Activated CD4-positive, CD25-positive, alpha-beta regulatory T cell treated with anti-CD3 and anti-CD28 coated beads, Interleukin-2, amount 50 U/mL, for 16 hours (primary cell): Measurements from ENCODE around the gene ENTR1.

Experiments
- DNase-seq: peaks from one replicate; pipeline ENCODE4 v3.0.0-alpha.2; 2020; ENCODE audit warnings: low read depth, low spot score

Gene ENTR1

GRCh38 chr9:136377341-136378169 lies 32.9 kb downstream of the ENTR1 start:
- DNase-seq = no peak

- no peak for DNase-seq
These were observed 34.0 kb downstream of the ENTR1 start for GRCh38 chr9:136376457-136376856.

GRCh38 chr9:136375096-136375495 lies 35.3 kb downstream of the ENTR1 start:
- no peak for DNase-seq

- no peak for DNase-seq
These were observed 36.2 kb downstream of the ENTR1 start for GRCh38 chr9:136374183-136374575.

GRCh38 chr9:136373300-136374182 lies 36.9 kb downstream of the ENTR1 start, which contains the start of gene CARD9:
CARD9 (minus strand) TSS chr9:136373669; CDS start chr9:136372078, 1,591 bp downstream.
- no peak for DNase-seq

GRCh38 chr9:136372561-136373299 lies 37.7 kb downstream of the ENTR1 start:
- DNase-seq = no peak

- no peak for DNase-seq
These were observed 38.4 kb downstream of the ENTR1 start for GRCh38 chr9:136372006-136372405.

- no peak for DNase-seq
These were observed 38.9 kb downstream of the ENTR1 start for GRCh38 chr9:136371533-136371880.

- no peak for DNase-seq
These were observed 39.5 kb downstream of the ENTR1 start for GRCh38 chr9:136370687-136371532.

- DNase-seq = no peak
These were observed 40.4 kb downstream of the ENTR1 start for GRCh38 chr9:136370037-136370436.

- DNase-seq = no peak
These were observed 42.2 kb downstream of the ENTR1 start for GRCh38 chr9:136368190-136368589.

GRCh38 chr9:136367296-136368145 lies 42.9 kb downstream of the ENTR1 start:
- DNase-seq = no peak

GRCh38 chr9:136366826-136367225 lies 43.6 kb downstream of the ENTR1 start:
- no peak for DNase-seq

- DNase-seq = no peak
These were observed 44.6 kb downstream of the ENTR1 start for GRCh38 chr9:136365775-136366222.

GRCh38 chr9:136364942-136365774 lies 45.3 kb downstream of the ENTR1 start:
- DNase-seq = no peak

GRCh38 chr9:136363949-136364748 lies 46.3 kb downstream of the ENTR1 start:
- no peak for DNase-seq

GRCh38 chr9:136363106-136363948 lies 47.1 kb downstream of the ENTR1 start, which contains the start of gene DNLZ:
DNLZ (minus strand) TSS chr9:136363744; CDS start chr9:136363714, 30 bp downstream.
- DNase-seq = peak; percentile 78
